Neuronal stem cell (in vitro differentiated cells): Measurements from ENCODE around the gene TUBB3.

ENCODE experiments used
- DNase-seq: peaks from one replicate; pipeline ENCODE4 v3.0.0-alpha.2; 2013; ENCODE audit warnings: low spot score
- H2AFZ ChIP-seq: one replicate; pipeline ENCODE4 v1.6.1; 2013; ENCODE audit warnings: mild to moderate bottlenecking, low read length, inconsistent platforms
- H2AK5ac ChIP-seq: 2 replicates; pipeline ENCODE4 v1.6.1; 2013; ENCODE audit warnings: low read depth, mild to moderate bottlenecking, inconsistent platforms, low read length, moderate library complexity, mixed read lengths
- H2BK120ac ChIP-seq: 2 replicates; pipeline ENCODE4 v1.6.1; 2013; ENCODE audit warnings: low read depth, mild to moderate bottlenecking, inconsistent platforms, low read length, moderate library complexity, mixed read lengths
- H2BK12ac ChIP-seq: one replicate; pipeline ENCODE4 v1.6.1; 2013; ENCODE audit warnings: low read length, inconsistent platforms
- H2BK15ac ChIP-seq: 2 replicates; pipeline ENCODE4 v1.6.1; 2013; ENCODE audit warnings: mild to moderate bottlenecking, low read length, inconsistent platforms, mixed read lengths
- H2BK5ac ChIP-seq: one replicate; pipeline ENCODE4 v1.6.1; 2013; ENCODE audit warnings: inconsistent platforms, mild to moderate bottlenecking, low read length, moderate library complexity
- H3K14ac ChIP-seq: one replicate; pipeline ENCODE4 v1.6.1; 2013; ENCODE audit warnings: low read length, inconsistent platforms
- H3K18ac ChIP-seq: 2 replicates; pipeline ENCODE4 v1.6.1; 2013; ENCODE audit warnings: low read length, inconsistent platforms
- H3K23ac ChIP-seq: 2 replicates; pipeline ENCODE4 v1.6.1; 2013; ENCODE audit warnings: low read depth, mild to moderate bottlenecking, mixed read lengths, low read length, inconsistent platforms; ENCODE audit not compliant: poor library complexity
- H3K27ac ChIP-seq: replicated peaks from 3 replicates; pipeline ENCODE4 v1.5.1; 2013; ENCODE audit warnings: low read length, inconsistent platforms
- H3K27me3 ChIP-seq, 3 experiments: 2 replicates each; pipeline ENCODE4 v1.6.1; 2013; ENCODE audit warnings: low read length in 3 of 3, mild to moderate bottlenecking in 2 of 3, inconsistent platforms in 1 of 3, low read depth in 1 of 3, mixed read lengths in 1 of 3, moderate library complexity in 1 of 3; ENCODE audit not compliant: control insufficient read depth in 3 of 3, insufficient read depth in 3 of 3
- H3K36me3 ChIP-seq, 2 donors: replicated peaks in 1 of 2; 2 replicates each; pipeline ENCODE4 v1.6.1; 2013; ENCODE audit warnings: low read length in 2 of 2; ENCODE audit not compliant: control insufficient read depth in 2 of 2, insufficient read depth in 2 of 2
- H3K4ac ChIP-seq: 2 replicates; pipeline ENCODE4 v1.6.1; 2013; ENCODE audit warnings: inconsistent platforms, mild to moderate bottlenecking, low read length, moderate library complexity
- H3K4me1 ChIP-seq, 2 donors: 1 replicate in 1 of 2; 2 replicates in 1 of 2; pipeline ENCODE4 v1.6.1; 2013; ENCODE audit warnings: low read length in 2 of 2, low read depth in 1 of 2; ENCODE audit not compliant: control insufficient read depth in 2 of 2, insufficient read depth in 1 of 2
- H3K4me2 ChIP-seq: one replicate; pipeline ENCODE4 v1.6.1; 2013; ENCODE audit warnings: mild to moderate bottlenecking, low read length, inconsistent platforms; ENCODE audit not compliant: insufficient read depth, poor library complexity, severe bottlenecking
- H3K4me3 ChIP-seq, 2 donors: 2 replicates each; pipeline ENCODE4 v1.5.1; 2013; ENCODE audit warnings: low read length in 2 of 2, mild to moderate bottlenecking in 2 of 2, inconsistent platforms in 1 of 2, moderate library complexity in 1 of 2
- H3K79me1 ChIP-seq: one replicate; pipeline ENCODE4 v1.6.1; 2013; ENCODE audit warnings: low read depth, mild to moderate bottlenecking, inconsistent platforms, low read length, moderate library complexity
- H3K9ac ChIP-seq: one replicate; pipeline ENCODE4 v1.6.1; 2013; ENCODE audit warnings: mild to moderate bottlenecking, low read depth, low read length, inconsistent platforms; ENCODE audit not compliant: poor library complexity
- H3K9me3 ChIP-seq, 2 donors: replicated peaks in 1 of 2; 2 replicates each; pipeline versions ENCODE3 to v1.6.1; 2013; ENCODE audit warnings: low read length in 2 of 2, mild to moderate bottlenecking in 2 of 2, inconsistent platforms in 1 of 2, low read depth in 1 of 2, mixed read lengths in 1 of 2, moderate library complexity in 1 of 2; ENCODE audit not compliant: control insufficient read depth in 2 of 2, insufficient read depth in 1 of 2
- H4K8ac ChIP-seq: one replicate; pipeline ENCODE4 v1.6.1; 2013; ENCODE audit warnings: low read depth, mild to moderate bottlenecking, inconsistent platforms, low read length, moderate library complexity
- H4K91ac ChIP-seq: one replicate; pipeline ENCODE4 v1.6.1; 2013; ENCODE audit warnings: low read length, low read depth, mild to moderate bottlenecking, inconsistent platforms; ENCODE audit not compliant: poor library complexity
- WGBS, 2 donors: extraction: QIAGEN DNeasy Blood & Tissue Kit; methylation state at CpG; one replicate each; pipeline ENCODE4 v1.1.7; 2013; ENCODE audit warnings: missing lambda C conversion rate in 2 of 2, mixed read lengths in 1 of 2; ENCODE audit not compliant: insufficient read length in 2 of 2, insufficient replicate concordance in 1 of 2; ENCODE audit errors: extremely low coverage in 2 of 2; 5-methylcytosine and 5-hydroxymethylcytosine counted together

TUBB3 gene

GRCh38 chr16:89949756-89950155, 26.6 kb downstream of the TUBB3 start:
- peak overlapping the region; percentile 50 for H3K9ac ChIP-seq
- H2AK5ac ChIP-seq = peak overlapping the region; percentile 90
- no CpG with 5 or more reads among the region's 12 CpGs for WGBS, 2 donors
- peak overlapping the region; percentile 89 for H3K14ac ChIP-seq
- peak overlapping the region; percentile 89 for H3K4me2 ChIP-seq
- no peak overlapping the region for H3K27ac ChIP-seq
- no peak overlapping the region for H2AFZ ChIP-seq
- H3K4me1 ChIP-seq = peaks cover 5 to 7% of the 10 kb centered on the region in 2 donors
- H4K8ac ChIP-seq = no peak overlapping the region
- H2BK120ac ChIP-seq = no peak overlapping the region
- H3K4ac ChIP-seq = no peak overlapping the region
- H2BK5ac ChIP-seq = no peak overlapping the region
- peaks cover 15% of the 10 kb centered on the region for H3K79me1 ChIP-seq
- peaks cover 2 to 16% (median 13%) of the 10 kb centered on the region in 3 experiments for H3K27me3 ChIP-seq
- H3K23ac ChIP-seq = no peak overlapping the region
- peak overlapping the region; percentile 27 for H3K18ac ChIP-seq
- H3K36me3 ChIP-seq = peaks cover 3 to 10% of the 10 kb centered on the region in 2 donors
- H2BK15ac ChIP-seq = no peak overlapping the region
- peak overlapping the region; percentile 6 for H2BK12ac ChIP-seq
- H3K9me3 ChIP-seq = no peaks in the 10 kb centered on the region
- peak overlapping the region; percentile 55 to 58 for H3K4me3 ChIP-seq
- no peak for DNase-seq
- H4K91ac ChIP-seq = no peak overlapping the region

GRCh38 chr16:89951509-89951908, 28.4 kb downstream of the TUBB3 start:
- no peak overlapping the region for H2BK120ac ChIP-seq
- H2BK5ac ChIP-seq = no peak overlapping the region
- no peak overlapping the region for H3K4me2 ChIP-seq
- H3K4me1 ChIP-seq = peaks cover 5 to 7% of the 10 kb centered on the region in 2 donors
- H4K91ac ChIP-seq = no peak overlapping the region
- no peak overlapping the region for H3K27ac ChIP-seq
- H3K27me3 ChIP-seq = peaks cover 2 to 11% (median 10%) of the 10 kb centered on the region in 3 experiments
- no peak overlapping the region for H2BK12ac ChIP-seq
- H2AFZ ChIP-seq = no peak overlapping the region
- no peak overlapping the region for H2BK15ac ChIP-seq
- no peak overlapping the region for H3K4me3 ChIP-seq
- H2AK5ac ChIP-seq = no peak overlapping the region
- no peaks in the 10 kb centered on the region for H3K9me3 ChIP-seq
- no CpG with 5 or more reads among the region's 5 CpGs for WGBS, 2 donors
- no peak overlapping the region for H3K14ac ChIP-seq
- no peak overlapping the region for H3K9ac ChIP-seq
- no peak overlapping the region for H3K4ac ChIP-seq
- no peak for DNase-seq
- no peak overlapping the region for H4K8ac ChIP-seq
- peaks cover 15% of the 10 kb centered on the region for H3K79me1 ChIP-seq
- H3K18ac ChIP-seq = no peak overlapping the region
- H3K36me3 ChIP-seq = peaks cover 5 to 20% of the 10 kb centered on the region in 2 donors
- no peak overlapping the region for H3K23ac ChIP-seq

DNA sequence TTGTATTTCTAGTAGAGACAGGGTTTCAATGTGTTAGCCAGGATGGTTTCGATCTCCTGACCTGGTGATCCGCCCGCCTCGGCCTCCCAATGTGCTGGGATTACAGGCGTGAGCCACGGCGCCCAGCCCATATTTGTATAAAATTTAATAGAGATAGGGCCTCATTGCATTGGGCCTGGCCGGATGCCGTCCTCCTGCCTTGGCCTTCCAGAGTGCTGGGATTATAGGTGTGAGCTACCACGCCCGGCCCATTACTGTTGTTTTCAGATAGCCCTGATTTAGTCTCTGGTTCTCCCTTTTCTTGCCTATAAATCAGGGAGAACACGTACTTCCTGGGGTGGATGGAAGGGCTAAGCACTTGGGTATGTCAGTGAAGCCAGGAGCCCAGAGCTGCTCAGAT, 28.9 kb downstream of the TUBB3 start:
- no CpG with 5 or more reads among the region's 12 CpGs for WGBS, 2 donors
- H3K9me3 ChIP-seq = no peaks in the 10 kb centered on the region

GRCh38 chr16:89952551-89952950, 29.4 kb downstream of the TUBB3 start:
- Histone ChIP-seq H3K4me3 (no peak overlapping the region), H3K14ac (no peak overlapping the region), H2BK5ac (no peak overlapping the region), H2AFZ (no peak overlapping the region), H3K9ac (no peak overlapping the region), H3K4me1 (peaks cover 5 to 7% of the 10 kb centered on the region in 2 donors), H3K4ac (no peak overlapping the region), H3K23ac (peak overlapping the region; percentile 89), H3K36me3 (peaks cover 5 to 30% of the 10 kb centered on the region in 2 donors), H3K18ac (no peak overlapping the region), H2BK12ac (no peak overlapping the region), H2AK5ac (no peak overlapping the region), H3K79me1 (peaks cover 15% of the 10 kb centered on the region), H2BK15ac (no peak overlapping the region), H3K4me2 (no peak overlapping the region), H3K27me3 (peaks cover 1 to 3% (median 1%) of the 10 kb centered on the region in 3 experiments), H2BK120ac (no peak overlapping the region), H4K91ac (no peak overlapping the region), H3K9me3 (no peaks in the 10 kb centered on the region), H4K8ac (no peak overlapping the region), H3K27ac (no peak overlapping the region)
- no CpG with 5 or more reads among the region's 6 CpGs for WGBS, 2 donors
- DNase-seq = no peak

More for the DNA sequence above, 28.9 kb downstream of the TUBB3 start:
- peaks cover 5 to 7% of the 10 kb centered on the region in 2 donors for H3K4me1 ChIP-seq
- no peak overlapping the region for H3K4ac ChIP-seq
- H4K91ac ChIP-seq = no peak overlapping the region
- no peak overlapping the region for H3K9ac ChIP-seq
- no peak overlapping the region for H3K18ac ChIP-seq
- no peak overlapping the region for H2AK5ac ChIP-seq
- no peak overlapping the region for H3K23ac ChIP-seq
- no peak overlapping the region for H3K14ac ChIP-seq
- H2AFZ ChIP-seq = no peak overlapping the region
- H3K27ac ChIP-seq = no peak overlapping the region
- H3K27me3 ChIP-seq = peaks cover 2 to 7% (median 6%) of the 10 kb centered on the region in 3 experiments
- H3K79me1 ChIP-seq = peaks cover 15% of the 10 kb centered on the region
- DNase-seq = no peak
- no peak overlapping the region for H2BK15ac ChIP-seq
- no peak overlapping the region for H4K8ac ChIP-seq
- H2BK120ac ChIP-seq = no peak overlapping the region
- no peak overlapping the region for H3K4me2 ChIP-seq
- H2BK5ac ChIP-seq = no peak overlapping the region
- no peak overlapping the region for H3K4me3 ChIP-seq
- H3K36me3 ChIP-seq = peaks cover 5 to 25% of the 10 kb centered on the region in 2 donors
- H2BK12ac ChIP-seq = no peak overlapping the region
